GM18519 (cell line): ENCODE results near the gene ADAMTS6.

Source experiments
- ATAC-seq: cut with Tn5 transposase; IDR thresholded peaks from one replicate; pipeline ENCODE4 v1.9.1; 2021; ENCODE audit warnings: mild to moderate bottlenecking, moderate library complexity; ENCODE audit not compliant: unreplicated experiment, low FRiP score

ADAMTS6 gene

DNA sequence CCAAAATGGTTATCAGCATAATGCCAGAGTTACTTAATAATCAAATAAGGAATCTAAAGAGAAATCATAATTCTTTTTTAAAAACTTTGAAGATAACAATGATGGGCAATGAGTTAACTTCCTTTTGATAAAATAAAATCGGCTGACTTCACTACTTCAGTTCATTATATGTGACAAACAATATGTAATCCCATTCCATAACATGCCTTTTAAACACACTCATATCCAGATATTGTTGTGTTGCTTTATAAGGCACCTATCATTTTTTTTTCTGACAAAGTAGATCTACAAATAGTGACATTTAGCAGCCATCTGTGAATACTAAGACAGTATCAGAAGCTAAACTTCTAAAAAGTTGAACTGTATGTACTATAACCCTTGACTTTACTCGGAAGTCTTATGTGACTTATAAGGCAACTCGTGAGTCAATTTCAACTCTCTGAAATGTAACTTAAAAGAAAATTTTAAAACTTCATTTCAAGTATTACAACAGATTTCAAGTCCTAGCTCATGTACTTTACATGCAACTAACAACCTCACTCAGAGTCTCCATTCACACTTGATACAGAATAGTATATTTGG is 7.5 kb downstream of the ADAMTS6 start:
- no peak for ATAC-seq

GRCh38 chr5:65468633-65469032 is 13.1 kb downstream of the ADAMTS6 start:
- ATAC-seq, result no peak

DNA sequence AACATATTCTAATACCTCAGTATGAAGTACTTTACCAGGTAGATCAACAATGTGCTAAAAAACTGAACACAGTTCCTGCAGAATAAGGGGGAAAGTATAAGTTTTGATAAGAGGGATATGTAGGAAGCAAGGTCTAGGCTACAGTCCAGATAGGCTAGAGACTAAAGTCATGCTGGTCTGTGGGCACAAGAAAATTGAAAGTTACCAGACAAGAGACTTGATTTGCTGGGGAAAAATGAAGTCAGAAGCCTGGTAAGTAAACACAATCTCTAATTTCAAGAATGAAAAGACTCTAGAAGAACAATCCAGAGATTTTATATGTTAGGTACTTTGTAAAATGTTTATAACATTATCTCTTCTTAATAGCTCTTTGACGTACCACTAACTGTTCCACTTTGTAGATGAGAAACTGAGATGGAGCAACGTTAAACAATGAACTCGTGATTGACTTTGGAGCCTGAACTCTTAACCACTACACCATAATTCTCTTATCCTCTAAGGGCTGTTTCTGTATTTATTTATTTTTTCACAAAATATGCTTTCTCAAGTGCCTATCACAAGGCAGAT is 19.5 kb downstream of the ADAMTS6 start:
- ATAC-seq, result no peak

- ATAC-seq, result no peak
These were observed 20.2 kb downstream of the ADAMTS6 start for GRCh38 chr5:65461490-65461889.

- no peak for ATAC-seq
These were observed 21.7 kb downstream of the ADAMTS6 start for GRCh38 chr5:65459995-65460394.

- no peak for ATAC-seq
These were observed 26.7 kb downstream of the ADAMTS6 start for GRCh38 chr5:65455064-65455463.

GRCh38 chr5:65451436-65451835 is 30.3 kb downstream of the ADAMTS6 start:
- no peak for ATAC-seq

DNA sequence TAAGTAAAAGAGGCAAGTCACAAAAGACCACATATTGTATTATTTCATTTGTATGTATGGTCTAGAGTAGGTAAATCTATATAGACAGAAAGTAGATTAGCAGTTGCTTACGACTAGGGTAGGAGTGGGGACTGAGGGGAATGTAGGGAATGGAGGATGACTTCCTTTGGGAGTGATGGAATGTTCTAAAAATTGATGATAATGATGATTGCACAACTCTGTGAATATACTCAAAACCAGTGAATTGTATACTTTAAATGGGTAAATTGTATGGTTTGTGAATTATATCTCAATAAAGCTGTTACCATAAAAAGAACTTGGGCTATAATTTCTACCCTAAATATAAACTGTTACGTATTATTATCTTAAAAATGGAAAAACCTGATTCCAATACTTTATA is 35.0 kb downstream of the ADAMTS6 start:
- no peak for ATAC-seq

GRCh38 chr5:65441800-65442199 is 39.9 kb downstream of the ADAMTS6 start:
- no peak for ATAC-seq

GRCh38 chr5:65440456-65440855 is 41.3 kb downstream of the ADAMTS6 start:
- no peak for ATAC-seq

DNA sequence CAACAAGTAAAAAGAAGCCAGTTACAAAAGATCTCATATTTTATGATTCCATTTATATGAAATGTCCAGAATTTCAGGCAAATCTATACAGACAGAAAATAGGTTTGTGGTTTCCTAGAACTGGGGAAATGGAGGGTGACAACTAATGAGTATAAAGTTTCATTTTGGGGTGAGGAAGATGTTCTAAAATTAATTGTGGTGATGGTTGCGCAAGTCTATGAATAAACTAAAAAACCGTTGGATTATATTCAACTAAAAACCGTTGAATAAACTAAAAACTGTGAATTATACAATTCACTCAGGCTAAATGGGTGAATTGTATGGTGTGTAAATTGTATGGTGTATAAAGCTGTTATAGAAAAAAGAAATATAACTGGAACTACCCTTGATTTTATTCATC is 47.6 kb downstream of the ADAMTS6 start:
- ATAC-seq, result no peak

DNA sequence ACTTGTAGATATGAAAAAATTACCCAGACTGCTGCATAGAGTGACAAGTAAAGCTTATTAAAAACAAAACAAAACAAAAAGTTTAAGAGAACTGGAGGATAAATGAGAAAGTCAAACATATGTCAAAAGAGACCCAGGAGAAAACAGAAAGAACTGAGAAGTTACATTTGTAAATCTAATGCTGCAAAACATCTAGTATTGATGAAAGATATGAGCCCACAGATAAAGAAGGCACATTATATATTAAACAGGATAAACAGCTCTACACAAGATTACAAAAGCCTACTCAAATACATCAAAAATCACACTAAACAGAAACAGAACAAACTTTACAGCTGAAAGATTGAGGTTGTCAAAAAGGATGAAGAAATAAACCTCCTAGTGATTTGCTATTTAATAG is 55.1 kb downstream of the ADAMTS6 start:
- ATAC-seq, result no peak

- no peak for ATAC-seq
These were observed 58.1 kb downstream of the ADAMTS6 start for GRCh38 chr5:65423623-65424022.

DNA sequence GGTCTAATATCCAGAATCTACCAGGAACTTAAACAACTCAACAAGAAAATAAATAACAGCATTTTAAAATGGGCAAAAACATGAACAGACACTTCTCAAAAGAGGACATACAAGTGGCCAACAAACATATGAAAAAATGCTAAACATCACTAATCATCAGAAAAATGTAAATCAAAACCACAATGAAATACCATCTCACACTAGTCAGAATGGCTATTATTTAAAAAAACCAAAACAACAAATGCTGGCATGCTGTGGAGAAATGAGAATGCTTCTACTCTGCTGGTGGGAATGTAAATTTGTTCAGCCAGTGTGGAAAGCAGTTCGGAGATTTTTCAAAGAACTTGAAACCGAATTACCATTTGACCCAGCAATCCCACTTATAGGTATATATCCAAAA is 63.1 kb downstream of the ADAMTS6 start:
- no peak for ATAC-seq

DNA sequence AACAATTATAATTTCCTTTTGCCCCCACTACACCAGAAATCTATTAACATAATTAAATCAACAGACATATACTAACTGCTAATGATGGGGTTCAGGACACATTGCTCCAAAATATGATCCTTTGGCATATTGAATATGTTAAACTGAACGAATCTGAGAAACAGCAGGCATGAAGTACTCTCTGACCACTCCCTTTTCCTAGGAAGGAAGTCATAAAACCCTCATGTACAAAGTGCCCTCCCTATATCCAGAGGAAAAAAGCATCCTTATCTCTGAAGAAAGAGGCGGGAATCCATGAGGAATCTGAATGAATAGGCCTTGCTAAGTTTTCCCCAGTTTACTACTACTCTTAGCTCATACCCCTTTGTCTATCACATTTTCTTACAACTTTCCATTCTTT is 67.9 kb downstream of the ADAMTS6 start:
- no peak for ATAC-seq

GRCh38 chr5:65412842-65413241 is 68.9 kb downstream of the ADAMTS6 start:
- ATAC-seq, result no peak

DNA sequence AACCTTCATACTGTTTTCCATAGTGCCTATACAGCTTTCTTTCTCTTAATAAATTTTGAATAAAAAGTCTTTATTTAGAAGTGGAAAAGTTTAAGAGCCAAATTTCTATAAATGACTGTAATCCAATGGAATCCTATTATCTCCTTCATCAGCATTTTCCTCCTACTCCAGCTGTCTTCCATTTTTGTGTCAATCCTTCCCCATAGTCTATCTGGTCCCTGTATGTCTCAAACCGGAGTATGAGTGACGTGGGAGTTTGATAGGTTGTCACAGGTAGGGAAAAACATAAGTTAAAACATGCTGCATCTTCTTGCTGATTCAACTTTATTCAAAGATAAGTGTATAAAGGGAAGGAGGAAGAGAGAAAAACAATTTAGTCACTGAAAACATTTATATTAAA is 70.4 kb downstream of the ADAMTS6 start:
- no peak for ATAC-seq

- ATAC-seq, result no peak
These were observed 86.1 kb downstream of the ADAMTS6 start for GRCh38 chr5:65395526-65396155.

GRCh38 chr5:65394087-65394486 is 87.6 kb downstream of the ADAMTS6 start:
- no peak for ATAC-seq

DNA sequence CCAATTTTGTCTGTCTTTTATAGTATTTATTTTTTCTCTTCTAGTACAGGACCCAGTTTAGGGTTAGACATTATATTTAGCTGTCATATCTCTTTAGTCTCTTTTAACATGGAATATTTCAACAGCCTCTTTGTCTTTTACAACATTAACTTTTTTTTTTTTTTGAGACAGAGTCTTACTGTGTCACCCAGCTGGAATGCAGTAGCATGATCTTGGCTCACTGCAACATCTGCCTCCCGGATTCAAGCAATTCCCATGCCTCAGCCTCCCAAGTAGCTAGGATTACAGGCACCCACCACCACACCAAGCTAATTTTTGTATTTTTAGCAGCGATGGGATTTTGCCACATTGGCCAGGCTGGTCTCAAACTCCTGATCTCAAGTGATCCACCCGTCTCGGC is 90.1 kb downstream of the ADAMTS6 start:
- no peak for ATAC-seq

DNA sequence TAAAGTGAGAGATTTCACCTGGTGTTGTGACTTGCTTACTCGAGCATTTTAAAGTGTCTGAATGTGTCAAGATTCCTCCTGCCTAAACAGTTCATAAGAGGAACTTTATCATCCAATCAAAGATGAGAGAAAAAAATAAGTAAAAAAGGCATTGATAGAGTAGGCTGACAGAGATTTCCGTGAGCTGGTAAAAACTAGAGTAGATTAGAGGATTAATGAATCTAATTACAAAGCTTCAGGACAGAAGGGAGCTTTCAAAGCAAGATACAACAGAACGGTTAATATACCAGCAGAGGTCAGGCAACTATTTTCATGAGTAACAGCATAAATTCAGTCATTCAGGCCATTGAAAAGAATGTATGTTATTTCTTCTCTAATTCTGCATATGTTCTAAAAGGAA is 91.5 kb downstream of the ADAMTS6 start:
- ATAC-seq, result no peak

DNA sequence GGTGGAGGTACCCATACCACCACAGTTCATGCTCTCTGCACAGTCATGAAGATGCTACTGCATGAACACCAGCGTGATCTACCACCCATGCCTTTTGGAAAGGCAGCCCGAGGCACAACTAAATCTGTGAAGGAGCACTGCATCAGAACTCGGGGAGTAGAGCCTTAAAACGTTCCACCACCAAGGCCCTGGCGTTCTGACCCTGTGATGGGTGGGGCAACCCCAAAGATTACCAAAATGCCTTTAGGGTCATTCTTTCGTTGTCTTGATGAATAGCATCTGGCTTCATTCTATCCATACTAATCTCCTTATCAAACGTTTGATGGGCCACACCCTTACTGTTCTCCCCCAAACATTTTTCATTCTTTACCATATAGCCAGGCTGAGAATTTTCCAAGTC is 97.9 kb downstream of the ADAMTS6 start:
- no peak for ATAC-seq
